Measurements from ENCODE around the gene CATSPER1.

GRCh38 chr11:65979261-65979759 is 47.0 kb downstream of the CATSPER1 start:
- TF ChIP-seq CTCF (IDR thresholded peaks at IDR 0.05; ENCODE audit: insufficient read depth, low read depth, low read length) (no peak), EZH2 (IDR thresholded peaks at IDR 0.05; ENCODE audit: insufficient read depth, low read length) (no peak)

Measured in astrocyte (in vitro differentiated cells and primary cell).